HCT116 (cell line): ENCODE data around the gene NAMPT.

ENCODE experiments used
- CTCF ChIP-seq, 3 experiments: fragments of 200-600 bp in 1 of 3; sonication (generic) in 1 of 3; IDR thresholded peaks in 2 of 3; conservative IDR thresholded peaks in 1 of 3; 2 replicates each; pipeline ENCODE4 v1.5.1; 2012 to 2017; ENCODE audit warnings: low read depth in 2 of 3, low read length in 2 of 3, antibody characterized with exemption in 1 of 3, borderline replicate concordance in 1 of 3, control low read depth in 1 of 3, mild to moderate bottlenecking in 1 of 3, mixed read lengths in 1 of 3, mixed run types in 1 of 3, moderate library complexity in 1 of 3; ENCODE audit not compliant: insufficient read depth in 1 of 3
- EZH2 ChIP-seq: fragments of 200-600 bp; sonication (generic); IDR thresholded peaks from 2 replicates; pipeline ENCODE4 v1.6.1; 2017; ENCODE audit warnings: antibody characterized with exemption, mixed run types
- POLR2A ChIP-seq: IDR thresholded peaks from 2 replicates; pipeline ENCODE4 v1.7.0; 2011; ENCODE audit warnings: borderline replicate concordance; ENCODE audit not compliant: insufficient read depth, insufficient read length; ENCODE audit errors: extremely low read depth
- POLR2AphosphoS5 ChIP-seq: IDR thresholded peaks from 2 replicates; pipeline ENCODE4 v1.6.1; 2011; ENCODE audit warnings: mild to moderate bottlenecking, low read depth, low read length, moderate library complexity
- RAD21 ChIP-seq: IDR thresholded peaks from 2 replicates; pipeline ENCODE4 v1.6.1; 2012; ENCODE audit warnings: low read depth, mild to moderate bottlenecking
- TCF7L2 ChIP-seq: IDR thresholded peaks from 2 replicates; pipeline ENCODE4 v1.7.0; 2011; ENCODE audit warnings: borderline replicate concordance, inconsistent platforms; ENCODE audit not compliant: insufficient read depth, insufficient read length; ENCODE audit errors: extremely low read depth

GRCh38 chr7:106224797-106225196 is 60.0 kb downstream of the NAMPT start:
- TF ChIP-seq TCF7L2 (no peak), CTCF (IDR thresholded peaks at IDR 0.05 in 2 of 3, conservative IDR thresholded peaks at IDR 0.05 in 1 of 3; ENCODE audit: borderline replicate concordance in 1 of 3, insufficient read depth in 1 of 3, low read depth in 2 of 3, low read length in 2 of 3) (no peak), POLR2AphosphoS5 (no peak), EZH2 (no peak), RAD21 (no peak), POLR2A (no peak)
